Mucosa of descending colon (tissue), 3 donors: Measurements from ENCODE around the gene STK32B. TPM values are rescaled to one million over a fixed set of nuclear protein-coding genes. Genes with fewer than 3 reads are reported as not detected.

Experiments used
- ATAC-seq: fragments of 200-7000 bp; cut with Tn5 transposase; one replicate; pipeline ENCODE4 v1.9.1; 2020; ENCODE audit warnings: mild to moderate bottlenecking, moderate library complexity
- DNase-seq, 3 donors: peaks; one replicate each; pipeline ENCODE4 v3.0.0-alpha.2; 2020
- H3K36me3 ChIP-seq: fragments of 200-600 bp; one replicate; pipeline ENCODE4 v1.8.0; 2021; ENCODE audit warnings: low read depth, mild to moderate bottlenecking
- H3K4me1 ChIP-seq: fragments of 200-600 bp; one replicate; pipeline ENCODE4 v1.8.0; 2021; ENCODE audit warnings: low read depth, mild to moderate bottlenecking
- H3K4me3 ChIP-seq: fragments of 200-600 bp; one replicate; pipeline ENCODE4 v1.8.0; 2021; ENCODE audit warnings: mild to moderate bottlenecking
- H3K9me3 ChIP-seq: fragments of 200-600 bp; one replicate; pipeline ENCODE4 v1.8.0; 2021; ENCODE audit warnings: mild to moderate bottlenecking
- intact Hi-C, 2 donors: fragments of 100-400 bp; cut with DNase I in 1 of 2; cut with micrococcal nuclease in 1 of 2; formaldehyde crosslinking; loops; one replicate each; pipeline versions ENCODE4 v1.11.0 to v1.11.1; 2022; cut with DNase I, micrococcal nuclease
- total RNA-seq, 3 donors: library from RNA; stranded (reverse); fragmentation: NEBNext Ultra II Directional in 2 of 3; extraction: Animal tissue kit (Norgen Biotek cat#: 25700) in 2 of 3; gene quantifications; one replicate each; pipeline versions ENCODE4 v1.2.1 to v1.2.4, GENCODE V29; 2021 to 2023
- TF ChIP-seq, protein P1 (sequence below): fragments of 200-600 bp; IDR thresholded peaks from one replicate; pipeline ENCODE4 v1.8.0; 2022; ENCODE audit warnings: antibody characterized with exemption, mild to moderate bottlenecking
- donor health status: DM: no; HTN: no; CAD: no; lungs with moderate emphysema.
- donor health status: DM: no; HTN: no; CAD: no.
- donor health status: DM: no; HTN: yes; CAD: no.

STK32B gene
- total RNA-seq, 3 donors from 2014 or later = 0.67 to 2.2 (median 1.1) TPM

- TF ChIP-seq, protein P1, sequence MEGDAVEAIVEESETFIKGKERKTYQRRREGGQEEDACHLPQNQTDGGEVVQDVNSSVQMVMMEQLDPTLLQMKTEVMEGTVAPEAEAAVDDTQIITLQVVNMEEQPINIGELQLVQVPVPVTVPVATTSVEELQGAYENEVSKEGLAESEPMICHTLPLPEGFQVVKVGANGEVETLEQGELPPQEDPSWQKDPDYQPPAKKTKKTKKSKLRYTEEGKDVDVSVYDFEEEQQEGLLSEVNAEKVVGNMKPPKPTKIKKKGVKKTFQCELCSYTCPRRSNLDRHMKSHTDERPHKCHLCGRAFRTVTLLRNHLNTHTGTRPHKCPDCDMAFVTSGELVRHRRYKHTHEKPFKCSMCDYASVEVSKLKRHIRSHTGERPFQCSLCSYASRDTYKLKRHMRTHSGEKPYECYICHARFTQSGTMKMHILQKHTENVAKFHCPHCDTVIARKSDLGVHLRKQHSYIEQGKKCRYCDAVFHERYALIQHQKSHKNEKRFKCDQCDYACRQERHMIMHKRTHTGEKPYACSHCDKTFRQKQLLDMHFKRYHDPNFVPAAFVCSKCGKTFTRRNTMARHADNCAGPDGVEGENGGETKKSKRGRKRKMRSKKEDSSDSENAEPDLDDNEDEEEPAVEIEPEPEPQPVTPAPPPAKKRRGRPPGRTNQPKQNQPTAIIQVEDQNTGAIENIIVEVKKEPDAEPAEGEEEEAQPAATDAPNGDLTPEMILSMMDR = no peak
- intact Hi-C loops = no loop called here
- Histone ChIP-seq H3K36me3 (no peaks in the 10 kb centered on the region), H3K9me3 (no peaks in the 10 kb centered on the region), H3K4me1 (no peaks in the 10 kb centered on the region), H3K4me3 (no peak overlapping the region)
- DNase-seq (no peak), ATAC-seq (no peak)
These were observed 205.1 kb downstream of the STK32B start for GRCh38 chr4:5256421-5256820.

- H3K4me3 ChIP-seq = no peak overlapping the region
- DNase-seq = no peak
- intact Hi-C loops = no loop called here
- TF ChIP-seq, protein P1 = no peak
- H3K4me1 ChIP-seq = no peaks in the 10 kb centered on the region
- no peak for ATAC-seq
- H3K9me3 ChIP-seq = no peaks in the 10 kb centered on the region
- no peaks in the 10 kb centered on the region for H3K36me3 ChIP-seq
These were observed 205.8 kb downstream of the STK32B start for GRCh38 chr4:5257086-5257485.

GRCh38 chr4:5259471-5259870 lies 208.2 kb downstream of the STK32B start:
- DNase-seq (no peak), ATAC-seq (no peak)
- H3K9me3 ChIP-seq = no peaks in the 10 kb centered on the region
- H3K36me3 ChIP-seq = no peaks in the 10 kb centered on the region
- H3K4me3 ChIP-seq = no peak overlapping the region
- H3K4me1 ChIP-seq = no peaks in the 10 kb centered on the region
- intact Hi-C loops = no loop called here
- TF ChIP-seq, protein P1 = no peak

GRCh38 chr4:5260121-5260520 lies 208.8 kb downstream of the STK32B start:
- Histone ChIP-seq H3K4me1 (no peaks in the 10 kb centered on the region), H3K9me3 (no peaks in the 10 kb centered on the region), H3K4me3 (no peak overlapping the region), H3K36me3 (no peaks in the 10 kb centered on the region)
- intact Hi-C loops = no loop called here
- TF ChIP-seq, protein P1 = no peak
- ATAC-seq = no peak
- no peak for DNase-seq

GRCh38 chr4:5261866-5262265 lies 210.6 kb downstream of the STK32B start:
- H3K36me3 ChIP-seq = no peaks in the 10 kb centered on the region

More at GRCh38 chr4:5261866-5262265, 210.6 kb downstream of the STK32B start:
- no peak for ATAC-seq
- intact Hi-C loops = no loop called here
- no peaks in the 10 kb centered on the region for H3K4me1 ChIP-seq
- no peak for DNase-seq
- no peaks in the 10 kb centered on the region for H3K9me3 ChIP-seq
- no peak overlapping the region for H3K4me3 ChIP-seq
- TF ChIP-seq, protein P1 = no peak
